HG03097 (cell line): Measurements from ENCODE around the gene ZNF792.
"Not testable (repeated sequence)": the region's sequence is repeated elsewhere in the genome, so short reads cannot be mapped to it uniquely, and the experiment has no call there.

ENCODE experiments used
- ATAC-seq: cut with Tn5 transposase; IDR thresholded peaks from one replicate; pipeline ENCODE4 v1.9.1; 2021; ENCODE audit not compliant: unreplicated experiment, low FRiP score

Gene ZNF792

DNA sequence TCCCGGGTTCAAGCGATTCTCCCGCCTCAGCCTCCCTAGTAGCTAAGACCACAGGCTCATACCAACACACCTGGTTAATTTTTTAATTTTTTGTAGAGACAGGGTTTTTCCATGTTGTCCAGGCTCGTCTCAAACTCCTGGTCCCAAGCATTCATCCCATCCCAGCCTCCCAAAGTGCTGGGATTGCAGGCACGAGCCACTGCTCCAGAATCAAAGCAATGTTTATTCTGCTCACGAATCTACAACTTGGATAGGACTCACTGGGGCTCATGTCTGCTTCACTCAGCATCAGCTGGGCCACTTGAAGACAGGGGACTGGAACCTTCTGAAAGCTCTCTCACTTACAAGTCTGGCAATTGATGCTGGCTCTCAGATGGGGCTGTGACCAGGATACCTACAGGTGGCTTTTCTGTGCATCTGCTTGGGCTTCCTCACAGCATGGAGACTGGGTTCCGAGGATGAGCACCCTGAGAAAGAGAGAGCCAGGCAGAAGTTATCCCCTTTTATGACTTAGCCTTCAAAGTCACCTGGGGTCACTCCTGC, 8.2 kb upstream of the ZNF792 start:
- no peak for ATAC-seq

DNA sequence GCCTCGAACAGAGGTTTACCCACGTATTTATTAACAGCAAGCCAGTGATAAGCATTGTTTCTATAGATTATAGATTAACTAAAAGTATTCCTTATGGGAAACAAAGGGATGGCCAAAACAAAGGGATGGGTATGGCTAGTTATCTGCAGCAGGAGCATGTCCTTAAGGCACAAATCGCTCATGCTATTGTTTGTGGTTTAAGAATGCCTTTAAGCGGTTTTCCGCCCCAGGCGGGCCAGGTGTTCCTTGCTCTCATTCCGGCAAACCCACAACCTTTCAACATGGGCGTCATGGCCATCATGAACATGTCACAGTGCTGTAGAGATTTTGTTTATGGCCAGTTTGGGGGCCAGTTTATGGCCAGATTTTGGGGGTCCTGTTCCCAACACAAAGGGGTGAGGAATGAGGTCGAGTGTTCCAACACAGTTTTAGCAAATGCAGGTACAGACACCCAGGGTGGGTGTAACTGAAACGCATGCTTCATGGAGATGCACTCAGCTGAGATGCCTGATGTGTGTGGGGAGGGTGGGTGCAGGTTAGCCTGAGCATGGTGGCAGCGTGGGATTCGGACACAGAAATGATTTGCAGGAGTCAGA, 6.3 kb upstream of the ZNF792 start:
- ATAC-seq, result not testable (repeated sequence)

DNA sequence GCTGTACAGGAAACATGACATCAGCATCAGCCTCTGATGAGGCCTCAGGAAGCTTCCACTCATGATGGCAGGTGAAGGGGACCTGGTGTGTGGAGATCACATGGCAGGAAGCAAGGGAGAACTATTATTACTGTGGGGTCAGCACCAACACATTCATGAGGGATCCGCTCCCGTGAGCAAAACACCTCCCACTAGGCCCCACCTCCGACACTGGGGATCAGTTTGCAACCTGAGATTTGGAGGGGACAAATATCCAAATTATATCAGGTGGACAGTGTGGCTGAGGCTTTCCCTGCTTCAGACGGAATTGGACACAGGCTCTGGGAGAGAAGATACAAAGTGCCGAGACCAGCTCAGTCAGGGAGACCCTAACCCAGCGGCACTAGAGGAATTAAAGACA, 5.7 kb upstream of the ZNF792 start:
- no peak for ATAC-seq

DNA sequence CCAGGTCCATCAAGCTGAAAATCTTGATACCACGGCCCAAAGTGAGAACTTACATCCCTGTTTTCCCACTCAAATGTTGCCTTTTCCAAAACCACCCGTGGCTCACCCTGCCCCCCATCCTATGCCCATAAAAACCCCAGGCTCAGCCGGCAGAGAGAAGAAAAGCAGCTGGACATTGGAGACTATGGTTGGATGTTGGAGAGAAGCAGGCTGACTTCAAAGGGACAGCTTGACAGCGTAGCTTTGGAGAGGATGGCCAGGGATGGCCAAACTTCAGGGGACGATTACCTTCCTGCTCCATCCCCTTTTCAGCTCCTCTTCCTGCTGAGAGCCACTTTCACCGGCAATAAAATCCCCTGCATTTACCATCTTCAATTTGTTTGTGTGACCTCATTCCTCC, 3.5 kb upstream of the ZNF792 start:
- no peak for ATAC-seq

DNA sequence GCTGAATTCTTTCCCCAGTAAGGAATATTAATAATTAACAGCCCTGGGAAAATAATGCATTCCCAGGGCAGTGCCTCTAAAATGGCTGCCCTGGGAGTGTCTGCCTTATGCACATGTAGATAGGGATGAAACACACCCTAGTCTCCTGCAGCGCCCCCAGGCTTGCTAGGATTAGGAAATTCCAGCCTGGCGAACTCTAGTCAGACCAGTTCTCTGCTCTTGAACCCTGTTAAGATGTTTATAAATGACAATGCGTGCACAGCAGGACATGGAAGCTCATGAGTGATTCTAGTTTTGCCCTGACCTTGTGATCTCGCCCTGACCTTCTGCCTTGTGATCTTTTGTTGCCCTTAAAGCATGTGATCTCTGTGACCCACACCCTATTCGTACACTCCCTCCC, 1.5 kb upstream of the ZNF792 start:
- not testable (repeated sequence) for ATAC-seq

DNA sequence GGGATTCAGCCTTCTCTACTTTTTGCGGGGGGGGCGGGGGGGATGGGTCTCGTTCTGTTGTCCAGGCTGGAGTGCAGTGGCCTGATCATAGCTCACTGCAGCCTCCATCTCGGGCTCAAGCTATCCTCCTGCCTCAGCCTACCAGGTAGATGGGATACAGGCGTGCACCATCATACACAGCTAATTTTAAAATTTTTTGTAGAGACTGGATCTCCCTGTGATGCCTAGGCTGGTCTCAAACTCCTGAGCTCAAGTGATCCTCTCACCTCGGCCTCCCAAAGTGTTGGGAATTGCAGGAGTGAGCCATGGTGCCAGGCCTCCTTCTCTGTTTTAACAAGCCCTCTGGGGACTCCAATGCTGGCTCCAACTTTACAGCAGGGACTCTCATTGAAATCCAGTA, 569 bp upstream of the ZNF792 start:
- no peak for ATAC-seq

DNA sequence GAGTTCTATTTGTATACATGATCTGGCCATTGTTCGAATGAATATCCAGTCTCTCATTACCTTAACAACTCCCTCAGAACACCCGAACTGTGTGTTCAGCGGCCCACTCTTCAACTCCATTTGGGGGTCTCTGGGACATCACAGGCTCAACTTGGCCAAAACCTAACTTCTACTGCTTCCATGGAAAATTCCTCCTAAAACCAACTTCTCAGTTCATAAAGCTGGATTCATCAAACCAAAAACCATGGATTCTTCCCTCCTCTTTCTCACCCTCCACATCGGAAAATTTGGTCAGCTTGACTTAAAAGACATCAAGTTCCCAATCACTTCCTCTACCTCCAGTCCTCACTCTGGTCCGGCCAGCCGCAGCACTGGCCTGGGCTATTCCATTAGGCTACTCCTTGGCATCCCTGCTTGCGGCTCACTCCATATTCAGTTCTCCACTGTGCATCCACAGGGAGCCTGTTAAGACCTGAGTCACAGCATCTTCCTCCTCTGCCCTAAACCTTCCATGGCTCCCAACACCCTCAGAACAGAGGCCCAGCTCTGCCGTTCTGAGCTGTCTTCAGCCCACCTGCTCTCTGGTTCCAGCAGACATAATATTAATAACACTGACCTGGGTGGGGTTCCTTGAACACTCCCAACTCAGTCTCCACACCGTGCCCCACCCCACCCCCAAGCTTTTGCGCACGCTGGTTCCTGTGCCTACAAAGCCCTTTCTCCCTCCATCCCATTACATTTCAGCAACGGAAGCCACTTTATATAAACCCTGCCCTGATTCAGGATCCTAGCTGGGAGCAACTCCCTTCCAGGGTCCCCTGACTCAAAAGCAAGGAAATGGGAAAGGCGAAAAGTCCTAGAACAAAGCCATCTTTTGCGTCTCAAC, 1.1 kb downstream of the ZNF792 start:
- no peak for ATAC-seq

DNA sequence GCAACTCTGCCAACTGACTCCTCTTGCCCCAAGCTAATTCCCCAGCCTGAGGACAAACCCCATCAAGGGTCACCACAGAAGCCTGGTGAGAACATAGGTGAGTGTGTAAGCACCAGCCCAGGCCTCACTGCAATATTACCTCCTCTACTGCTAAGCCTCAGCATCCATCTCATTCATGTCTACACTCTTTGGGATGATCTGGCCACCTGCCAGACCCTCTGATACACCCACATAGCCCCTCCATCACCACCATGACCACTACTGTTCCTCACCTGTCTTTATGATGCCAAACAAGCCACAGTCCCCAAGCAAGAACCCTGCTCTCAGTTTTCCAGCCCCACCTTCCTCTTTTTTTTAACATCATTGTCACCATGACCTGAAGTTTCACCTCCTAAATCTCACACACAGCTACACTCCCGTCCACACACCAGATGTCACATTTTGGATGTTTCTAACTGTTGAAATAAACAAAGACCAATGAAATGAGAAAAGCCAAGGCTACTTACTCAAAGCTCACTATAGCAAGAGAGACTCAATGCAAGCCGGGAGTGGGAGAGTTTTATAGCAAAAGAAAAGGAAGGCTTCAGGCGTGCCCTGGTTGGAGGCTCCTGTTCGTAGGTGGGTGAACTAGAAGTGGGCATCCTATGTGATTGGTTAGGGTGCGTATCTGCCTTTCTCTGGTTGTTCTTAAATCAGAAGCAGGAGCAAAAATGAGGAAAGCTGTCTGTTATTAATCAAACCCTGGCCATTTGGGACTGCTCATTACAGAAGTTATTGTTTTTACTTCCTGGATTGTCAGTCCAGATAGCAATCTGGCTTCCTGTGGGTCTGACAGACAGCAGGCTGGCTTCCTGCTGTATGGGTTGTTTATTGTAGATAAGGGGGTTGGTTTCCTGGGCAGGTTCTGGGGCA, 2.0 kb downstream of the ZNF792 start:
- no peak for ATAC-seq

DNA sequence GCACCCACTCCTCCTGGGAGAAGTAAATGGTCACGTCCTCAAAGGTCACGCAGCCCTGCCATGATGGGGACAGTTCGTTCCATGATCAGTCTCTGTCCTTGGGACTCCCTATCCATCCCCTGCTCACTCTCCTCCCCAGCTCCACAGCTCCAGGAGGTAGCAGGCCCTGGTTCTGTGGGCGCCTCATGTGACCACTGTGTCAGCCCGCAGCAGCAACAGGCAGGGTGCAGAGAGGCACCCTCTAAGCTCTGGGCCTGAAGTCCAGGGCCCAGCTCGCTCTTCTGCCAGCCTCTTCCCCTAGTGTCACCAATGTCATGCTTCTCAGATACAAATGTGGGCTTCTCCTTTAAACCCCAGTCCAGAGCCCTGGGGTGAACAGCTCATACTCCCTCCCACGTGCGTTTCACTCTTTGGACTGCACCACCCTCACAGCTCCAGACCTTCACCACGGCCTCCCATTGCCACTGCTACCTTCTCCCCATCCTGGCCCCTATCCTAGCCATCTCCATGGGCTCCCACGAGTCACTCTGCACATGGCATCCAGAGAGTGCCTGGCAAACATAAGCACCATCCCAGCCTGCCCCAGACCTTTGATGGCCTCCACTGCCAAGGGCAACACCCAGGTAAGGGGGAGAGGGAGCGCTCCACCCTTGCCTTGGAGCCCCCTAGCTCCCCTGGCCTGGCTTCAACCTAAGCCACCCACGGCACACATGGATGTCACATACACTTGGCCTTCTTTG, 2.9 kb downstream of the ZNF792 start:
- ATAC-seq, result no peak

DNA sequence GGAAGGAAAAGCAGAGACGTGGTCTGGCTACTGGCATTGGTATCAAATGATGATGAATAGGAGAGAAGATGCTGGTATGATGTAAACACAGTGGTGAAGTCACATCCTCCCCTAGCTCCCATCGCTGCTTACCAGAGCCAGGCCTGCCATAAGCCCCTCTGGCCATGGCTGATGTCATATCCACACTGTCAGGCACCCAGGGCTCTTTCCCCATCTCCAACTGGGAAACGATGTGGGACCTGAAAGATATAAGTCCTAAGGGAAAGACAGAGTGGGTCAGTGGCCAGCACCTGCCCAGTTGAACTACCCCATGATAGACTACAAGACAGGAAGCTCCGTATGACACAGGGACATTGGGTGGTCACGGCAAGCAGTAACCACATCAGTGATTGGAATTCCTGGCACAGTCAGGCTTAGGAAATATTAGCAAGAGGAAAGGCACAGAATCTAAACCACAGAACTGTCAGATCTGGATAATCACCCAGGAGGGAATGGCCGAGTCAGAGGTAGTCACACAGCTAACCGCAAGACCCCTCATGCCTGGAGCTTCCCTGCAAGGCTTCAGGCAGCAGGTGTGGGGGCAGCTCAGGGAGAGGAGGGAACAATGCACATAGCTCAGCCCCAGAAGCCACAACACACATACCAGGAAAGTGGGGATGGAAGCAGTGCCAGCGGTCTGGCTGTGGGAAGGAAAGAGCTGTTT, 3.8 kb downstream of the ZNF792 start:
- no peak for ATAC-seq

DNA sequence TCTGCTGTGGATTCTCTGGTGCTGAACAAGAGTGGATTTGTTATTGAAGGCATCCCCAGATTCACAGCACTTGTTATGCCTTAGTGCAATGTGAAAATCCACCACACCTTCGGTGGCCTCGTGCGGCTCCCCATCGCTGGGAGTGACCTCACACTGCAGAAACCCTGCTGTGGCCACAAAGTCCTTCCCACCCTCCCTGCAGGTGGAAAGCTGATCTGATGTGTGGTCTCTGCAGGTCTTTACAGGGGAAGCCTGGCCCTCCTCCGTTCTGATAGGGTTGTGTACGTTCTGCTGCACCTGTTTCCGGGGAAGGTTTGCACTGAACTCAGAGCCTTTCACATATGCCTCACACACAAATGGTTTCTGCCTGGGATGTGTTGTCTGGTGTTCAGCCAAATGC, 5.0 kb downstream of the ZNF792 start:
- ATAC-seq, result no peak

DNA sequence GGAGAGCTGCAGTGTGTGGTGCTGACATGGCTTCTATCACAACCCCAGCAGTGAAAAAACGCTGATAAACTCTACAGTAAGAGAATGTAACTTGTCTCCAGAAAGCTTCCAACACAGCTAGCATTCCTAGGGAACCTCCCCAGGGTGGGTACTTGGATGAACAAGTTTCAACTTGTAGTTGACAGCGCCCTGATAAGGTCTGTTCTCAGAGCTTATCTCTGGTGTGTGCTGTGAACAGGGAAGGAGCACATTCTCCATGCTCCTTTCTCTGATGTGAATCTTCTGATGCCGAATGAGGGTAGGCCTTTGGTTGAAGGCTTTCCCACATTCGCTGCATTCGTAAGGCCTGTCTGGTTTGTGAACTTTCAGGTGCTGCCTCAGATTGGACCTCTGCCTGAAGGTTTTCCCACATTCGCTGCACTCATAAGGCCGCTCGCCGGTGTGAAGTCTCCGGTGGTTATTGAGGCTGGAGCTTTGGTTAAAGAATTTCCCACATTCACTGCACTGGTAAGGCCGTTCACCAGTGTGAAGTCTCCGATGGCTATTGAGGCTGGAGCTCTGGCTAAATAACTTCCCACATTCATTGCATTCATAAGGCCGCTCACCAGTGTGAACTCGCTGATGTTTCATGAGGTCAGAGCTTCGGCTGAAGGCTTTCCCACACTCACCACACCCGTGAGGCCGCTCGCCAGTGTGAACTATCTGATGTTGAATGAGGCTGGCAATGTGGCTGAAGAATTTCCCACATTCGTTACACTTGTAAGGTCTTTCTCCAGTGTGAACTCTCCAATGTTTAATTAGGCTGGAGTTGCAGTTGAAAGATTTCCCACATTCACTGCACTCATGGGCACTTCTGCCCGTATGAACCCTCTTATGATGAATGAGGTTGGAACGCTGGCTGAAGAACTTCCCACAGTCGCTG, 5.9 kb downstream of the ZNF792 start:
- no peak for ATAC-seq

DNA sequence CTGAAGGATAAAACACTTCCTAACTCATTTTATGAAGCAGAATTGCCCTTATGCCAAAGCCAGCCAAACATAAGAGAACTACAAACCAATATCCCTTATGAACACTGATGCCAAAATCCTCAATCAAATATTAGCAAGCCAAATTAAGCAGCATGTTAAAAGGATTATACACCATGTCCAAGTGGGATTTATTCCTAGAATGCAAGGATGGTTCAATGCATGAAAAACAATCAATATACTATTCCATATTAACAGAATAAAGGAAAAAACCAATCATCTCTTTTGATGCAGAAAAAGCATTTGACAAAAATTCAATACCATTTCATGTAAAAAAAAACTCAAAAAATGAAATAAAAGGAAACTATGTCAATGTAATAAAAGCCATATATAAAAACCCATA, 10.9 kb downstream of the ZNF792 start:
- ATAC-seq, result no peak

DNA sequence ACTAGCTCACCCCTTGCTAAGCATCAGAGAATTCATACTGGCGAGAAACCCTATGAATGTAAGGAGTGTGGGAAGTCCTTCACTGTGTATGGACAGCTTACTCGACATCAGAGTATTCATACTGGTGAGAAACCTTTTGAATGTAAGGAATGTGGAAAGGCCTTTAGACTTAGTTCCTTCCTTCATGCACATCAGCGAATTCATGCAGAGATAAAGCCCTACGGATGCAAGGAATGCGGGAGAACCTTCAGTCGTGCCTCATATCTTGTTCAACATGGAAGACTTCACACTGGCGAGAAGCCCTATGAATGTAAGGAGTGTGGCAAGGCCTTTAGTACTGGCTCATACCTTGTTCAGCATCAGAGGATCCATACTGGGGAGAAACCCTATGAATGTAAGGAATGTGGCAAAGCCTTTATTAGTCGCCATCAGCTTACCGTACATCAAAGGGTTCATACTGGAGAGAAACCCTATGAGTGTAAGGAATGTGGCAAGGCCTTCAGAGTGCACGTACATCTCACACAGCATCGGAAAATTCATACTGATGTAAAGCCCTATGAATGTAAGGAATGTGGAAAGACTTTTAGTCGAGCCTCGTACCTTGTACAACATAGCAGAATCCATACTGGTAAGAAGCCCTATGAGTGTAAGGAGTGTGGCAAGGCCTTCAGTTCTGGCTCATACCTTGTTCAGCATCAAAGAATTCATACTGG, 20.0 kb downstream of the ZNF792 start:
- ATAC-seq, result no peak

DNA sequence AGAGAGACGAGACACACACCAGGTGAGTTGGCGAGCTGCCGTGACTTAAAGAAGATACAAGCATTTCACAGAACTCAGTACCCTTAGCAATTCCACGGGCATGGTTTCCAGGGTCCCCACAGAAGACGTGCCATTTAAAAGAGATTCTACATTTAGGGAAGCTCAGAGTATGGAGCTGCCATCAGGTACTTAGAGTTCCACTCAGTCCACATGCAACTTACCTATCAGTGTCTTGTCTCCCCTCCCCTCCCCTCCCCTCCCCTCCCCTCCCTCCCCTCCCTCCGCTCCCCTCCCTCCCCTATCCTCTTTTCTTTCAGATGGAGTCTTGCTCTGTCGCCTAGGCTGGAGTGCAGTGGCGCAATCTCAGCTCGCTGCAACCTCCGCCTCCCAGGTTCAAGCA, 25.1 kb downstream of the ZNF792 start:
- ATAC-seq, result no peak

DNA sequence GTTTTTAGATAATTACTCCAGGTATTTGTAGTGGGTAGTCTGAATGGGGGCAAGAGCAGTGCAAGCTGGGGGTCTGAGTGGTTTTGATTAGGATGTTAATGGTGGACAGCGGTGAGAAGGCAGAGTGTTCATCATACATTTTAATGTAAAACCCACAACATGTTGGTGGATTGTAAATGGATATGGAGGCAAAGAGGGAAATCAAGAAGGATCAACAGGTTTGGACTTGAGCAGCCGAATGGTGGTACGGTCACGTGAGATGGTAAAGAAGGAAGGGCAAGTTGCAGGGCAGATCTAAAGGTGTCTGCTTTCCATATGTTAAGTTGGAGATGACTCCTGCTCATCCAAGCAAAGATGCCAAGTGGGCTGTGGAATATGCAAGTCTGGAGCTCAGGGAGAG, 27.8 kb downstream of the ZNF792 start:
- ATAC-seq, result no peak

DNA sequence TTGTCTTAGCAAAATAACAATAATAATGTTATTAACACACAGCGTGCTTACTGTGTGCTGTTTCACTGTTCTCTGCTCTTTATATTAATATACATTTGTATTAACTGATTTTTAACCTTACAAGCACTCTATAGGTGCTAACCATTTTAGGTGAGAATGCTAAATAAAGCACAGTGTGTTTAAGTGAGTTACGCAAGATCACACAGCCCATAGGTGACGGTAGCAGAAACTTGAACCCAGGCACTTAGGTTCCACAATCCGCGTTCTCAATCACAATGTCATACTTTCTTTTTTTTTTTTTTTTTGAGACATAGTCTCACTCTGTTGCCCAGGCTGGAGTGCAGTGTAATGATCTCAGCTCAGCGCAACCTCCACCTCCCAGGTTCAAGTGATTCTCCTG, 31.5 kb downstream of the ZNF792 start:
- no peak for ATAC-seq
